HL-60/S4 treated with retinoic acid at 250 ng/mL for 4 days and 3 days (cell line): ENCODE data around the gene FADD.

Source experiments
- in situ Hi-C: fragments of 300-500 bp; cut with MboI; formaldehyde crosslinking; loops from 2 replicates; pipeline ENCODE4 v1.7.0; 2022; ENCODE audit warnings: low sequenced_read_pairs

The FADD gene

GRCh38 chr11:70230151-70230839 lies 27.2 kb downstream of the FADD start:
- in situ Hi-C loops, result no loop called here

- in situ Hi-C loops, result no loop called here
Observed at GRCh38 chr11:70230840-70231710, 28.0 kb downstream of the FADD start.

- in situ Hi-C loops, result no loop called here
Observed at GRCh38 chr11:70233034-70233433, 29.9 kb downstream of the FADD start.

- in situ Hi-C loops, result no loop called here
Observed at GRCh38 chr11:70233511-70233934, 30.4 kb downstream of the FADD start.

- in situ Hi-C loops, result no loop called here
Observed at GRCh38 chr11:70233962-70234361, 30.9 kb downstream of the FADD start.

GRCh38 chr11:70240337-70240736 lies 37.2 kb downstream of the FADD start:
- in situ Hi-C loops, result no loop called here

- in situ Hi-C loops, result no loop called here
Observed at GRCh38 chr11:70241709-70242108, 38.6 kb downstream of the FADD start.

GRCh38 chr11:70242885-70243284 lies 39.8 kb downstream of the FADD start:
- in situ Hi-C loops, result no loop called here

- in situ Hi-C loops, result no loop called here
Observed at GRCh38 chr11:70243912-70244652, 41.0 kb downstream of the FADD start.

- in situ Hi-C loops, result no loop called here
Observed at GRCh38 chr11:70244698-70245097, 41.6 kb downstream of the FADD start.

- in situ Hi-C loops, result no loop called here
Observed at GRCh38 chr11:70246196-70246595, 43.1 kb downstream of the FADD start.

- in situ Hi-C loops, result no loop called here
Observed at GRCh38 chr11:70247042-70247709, 44.1 kb downstream of the FADD start.

- in situ Hi-C loops, result no loop called here
Observed at GRCh38 chr11:70247710-70248072, 44.6 kb downstream of the FADD start.

GRCh38 chr11:70250876-70251658 lies 48.0 kb downstream of the FADD start:
- in situ Hi-C loops, result no loop called here

GRCh38 chr11:70251659-70252321 lies 48.7 kb downstream of the FADD start:
- in situ Hi-C loops, result no loop called here

- in situ Hi-C loops, result no loop called here
Observed at GRCh38 chr11:70252844-70253243, 49.7 kb downstream of the FADD start.

- in situ Hi-C loops, result no loop called here
Observed at GRCh38 chr11:70255477-70256116, 52.5 kb downstream of the FADD start.
